ENCODE measurements around the gene PTCH2. TPM values are rescaled to one million over a fixed set of nuclear protein-coding genes. Genes with fewer than 3 reads are reported as not detected.

Gene PTCH2
- total and polyA plus RNA-seq, 2 donors (not counting 1 experiment from before 2014, with no cell fraction given): 1.3 to 1.7 TPM

DNA sequence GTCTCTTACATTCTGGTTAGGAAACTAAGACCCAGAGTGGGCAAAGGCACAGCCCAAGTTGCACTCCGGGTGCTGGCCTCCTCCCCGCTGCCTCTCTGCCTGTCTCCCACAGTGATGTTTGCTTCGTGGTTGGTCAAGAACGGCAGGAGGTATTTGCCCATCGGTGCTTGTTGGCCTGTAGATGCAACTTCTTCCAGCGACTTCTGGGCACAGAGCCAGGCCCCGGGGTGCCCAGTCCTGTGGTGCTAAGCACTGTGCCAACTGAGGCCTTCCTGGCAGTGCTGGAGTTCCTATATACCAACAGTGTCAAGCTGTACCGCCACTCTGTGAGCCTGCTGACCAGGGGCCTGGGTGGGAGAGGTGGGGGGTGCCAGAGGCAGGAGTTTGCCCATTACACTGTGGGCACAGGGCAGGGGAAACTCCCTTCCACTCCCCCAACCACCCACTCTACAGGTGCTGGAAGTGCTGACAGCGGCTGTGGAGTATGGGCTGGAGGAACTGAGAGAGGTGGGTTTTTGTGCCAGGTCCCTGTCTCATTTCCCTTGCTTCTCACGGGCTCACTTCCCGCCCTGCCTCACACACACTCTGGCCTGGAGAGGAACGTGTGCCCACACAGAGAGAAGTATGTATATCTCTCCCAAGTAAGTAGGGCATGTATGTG lies 32.8 kb downstream of the PTCH2 start:
- peak overlapping the region; percentile 54 for H3K4me3 Mint-ChIP-seq
- H3K4me1 Mint-ChIP-seq: peaks cover 67% of the 10 kb centered on the region
- CTCF ChIA-PET: interaction anchor here (0.6 to 3.9 kb wide), 7 partner anchors 8 to 493 kb away, joined by 3 to 40 read pairs (median 8); partner anchors contain the start of genes PLK3 and RNU5D-1
- peak; percentile 60 for DNase-seq
- peaks cover 0 to 3% (median 0%) of the 10 kb centered on the region in 3 donors for H3K9me3 ChIP-seq (ENCODE audit: control extremely low read depth in 1 of 3, control insufficient read depth in 2 of 3, insufficient read depth in 1 of 3, low read length in 2 of 3)
- H3K36me3 ChIP-seq (replicated peaks in 1 of 2; ENCODE audit: control extremely low read depth in 1 of 2, control insufficient read depth in 1 of 2, extremely low read depth in 1 of 2, insufficient read depth in 2 of 2, low read length in 1 of 2): peaks cover 0 to 6% of the 10 kb centered on the region in 2 experiments
- H3K27ac Mint-ChIP-seq: peak overlapping the region; percentile 99
- WGBS (ENCODE audit: insufficient coverage): 39% methylated on average over 7 of the region's 12 CpGs
- peaks cover 50 to 68% of the 10 kb centered on the region in 2 donors for H3K4me1 ChIP-seq (ENCODE audit: control insufficient read depth in 2 of 2, insufficient read depth in 2 of 2, low read length in 2 of 2)
- no peak for TF ChIP-seq EZH2 (IDR thresholded peaks at IDR 0.05; ENCODE audit: borderline replicate concordance, insufficient read depth, low read depth, low read length, poor library complexity, severe bottlenecking)
- TF ChIP-seq, protein P1, sequence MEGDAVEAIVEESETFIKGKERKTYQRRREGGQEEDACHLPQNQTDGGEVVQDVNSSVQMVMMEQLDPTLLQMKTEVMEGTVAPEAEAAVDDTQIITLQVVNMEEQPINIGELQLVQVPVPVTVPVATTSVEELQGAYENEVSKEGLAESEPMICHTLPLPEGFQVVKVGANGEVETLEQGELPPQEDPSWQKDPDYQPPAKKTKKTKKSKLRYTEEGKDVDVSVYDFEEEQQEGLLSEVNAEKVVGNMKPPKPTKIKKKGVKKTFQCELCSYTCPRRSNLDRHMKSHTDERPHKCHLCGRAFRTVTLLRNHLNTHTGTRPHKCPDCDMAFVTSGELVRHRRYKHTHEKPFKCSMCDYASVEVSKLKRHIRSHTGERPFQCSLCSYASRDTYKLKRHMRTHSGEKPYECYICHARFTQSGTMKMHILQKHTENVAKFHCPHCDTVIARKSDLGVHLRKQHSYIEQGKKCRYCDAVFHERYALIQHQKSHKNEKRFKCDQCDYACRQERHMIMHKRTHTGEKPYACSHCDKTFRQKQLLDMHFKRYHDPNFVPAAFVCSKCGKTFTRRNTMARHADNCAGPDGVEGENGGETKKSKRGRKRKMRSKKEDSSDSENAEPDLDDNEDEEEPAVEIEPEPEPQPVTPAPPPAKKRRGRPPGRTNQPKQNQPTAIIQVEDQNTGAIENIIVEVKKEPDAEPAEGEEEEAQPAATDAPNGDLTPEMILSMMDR (IDR thresholded peaks at IDR 0.05): no peak
- no peak overlapping the region for H3K4me3 ChIP-seq (ENCODE audit: control extremely low read depth in 1 of 5, extremely low read depth in 1 of 5, insufficient read depth in 1 of 5, low read depth in 2 of 5, low read length in 4 of 5)
- ATAC-seq (ENCODE audit: low read depth): no peak
- peak overlapping the region; percentile 68 for H3K4me2 ChIP-seq (replicated peaks; ENCODE audit: low read depth, low read length, poor library complexity, severe bottlenecking)
- no peak overlapping the region for H3K9ac ChIP-seq (ENCODE audit: low read length)
- H3K9me3 Mint-ChIP-seq (ENCODE audit: insufficient read depth): no peaks in the 10 kb centered on the region
- POLR2A ChIA-PET: interaction anchor here (0.6 to 4.3 kb wide), 7 partner anchors 9 to 97 kb away, joined by 3 to 59 read pairs (median 10); partner anchors contain the start of gene PLK3
- H3K27ac ChIP-seq (ENCODE audit: low read length in 2 of 2): peak overlapping the region; percentile 91 to 95
- intact Hi-C loops (cut with micrococcal nuclease): no loop called here
- H4K20me1 ChIP-seq (ENCODE audit: control insufficient read depth, insufficient read depth, low read length, poor library complexity, severe bottlenecking): no peaks in the 10 kb centered on the region
- H3K79me2 ChIP-seq (ENCODE audit: control insufficient read depth, insufficient read depth, low read length): no peaks in the 10 kb centered on the region
- H3K27me3 ChIP-seq (replicated peaks in 1 of 4; ENCODE audit: control extremely low read depth in 1 of 4, control insufficient read depth in 3 of 4, insufficient read depth in 4 of 4, low read length in 3 of 4): no peaks in the 10 kb centered on the region
- no peaks in the 10 kb centered on the region for H3K27me3 Mint-ChIP-seq
- peak overlapping the region; percentile 27 for H2AFZ ChIP-seq (ENCODE audit: insufficient read depth, low read depth, low read length, poor library complexity, severe bottlenecking)
